ENCODE results near the gene DGKB.

DNA sequence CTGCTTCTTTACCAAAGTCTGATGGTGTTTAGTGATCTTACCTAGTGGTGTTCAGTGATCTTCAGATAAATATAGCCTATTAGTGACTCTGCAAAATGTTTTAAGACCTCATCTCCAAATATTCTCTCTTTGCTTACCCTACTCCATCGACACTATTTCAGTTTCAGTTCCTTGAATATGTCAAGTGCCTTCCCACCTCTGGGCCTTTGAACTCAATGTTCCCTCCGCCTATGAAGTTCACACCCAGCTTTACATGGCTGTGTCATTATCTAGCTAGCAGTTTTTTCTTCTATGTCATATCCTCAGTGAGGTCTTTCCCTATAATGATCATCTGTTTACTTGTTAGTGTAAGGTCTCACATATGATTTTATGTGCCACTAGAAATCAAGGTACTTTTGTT, 322.6 kb downstream of the DGKB start:
- TF ChIP-seq, protein P1, sequence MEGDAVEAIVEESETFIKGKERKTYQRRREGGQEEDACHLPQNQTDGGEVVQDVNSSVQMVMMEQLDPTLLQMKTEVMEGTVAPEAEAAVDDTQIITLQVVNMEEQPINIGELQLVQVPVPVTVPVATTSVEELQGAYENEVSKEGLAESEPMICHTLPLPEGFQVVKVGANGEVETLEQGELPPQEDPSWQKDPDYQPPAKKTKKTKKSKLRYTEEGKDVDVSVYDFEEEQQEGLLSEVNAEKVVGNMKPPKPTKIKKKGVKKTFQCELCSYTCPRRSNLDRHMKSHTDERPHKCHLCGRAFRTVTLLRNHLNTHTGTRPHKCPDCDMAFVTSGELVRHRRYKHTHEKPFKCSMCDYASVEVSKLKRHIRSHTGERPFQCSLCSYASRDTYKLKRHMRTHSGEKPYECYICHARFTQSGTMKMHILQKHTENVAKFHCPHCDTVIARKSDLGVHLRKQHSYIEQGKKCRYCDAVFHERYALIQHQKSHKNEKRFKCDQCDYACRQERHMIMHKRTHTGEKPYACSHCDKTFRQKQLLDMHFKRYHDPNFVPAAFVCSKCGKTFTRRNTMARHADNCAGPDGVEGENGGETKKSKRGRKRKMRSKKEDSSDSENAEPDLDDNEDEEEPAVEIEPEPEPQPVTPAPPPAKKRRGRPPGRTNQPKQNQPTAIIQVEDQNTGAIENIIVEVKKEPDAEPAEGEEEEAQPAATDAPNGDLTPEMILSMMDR (IDR thresholded peaks at IDR 0.05) = no peak
- TF ChIP-seq POLR2A (IDR thresholded peaks at IDR 0.05) = no peak

Data from adrenal gland (tissue), 5 donors.